Neutrophil (primary cell): ENCODE measurements around the gene IMPA2.

Source experiments
- H3K27ac ChIP-seq: fragments of 200-600 bp; sonication (generic); 2 replicates; pipeline ENCODE4 v1.5.1; 2016; ENCODE audit warnings: mild to moderate bottlenecking, moderate library complexity
- H3K27me3 ChIP-seq: fragments of 200-600 bp; sonication (generic); 2 replicates; pipeline ENCODE4 v1.6.0; 2016; ENCODE audit warnings: mild to moderate bottlenecking
- H3K36me3 ChIP-seq: fragments of 200-600 bp; sonication (generic); 2 replicates; pipeline ENCODE4 v1.5.1; 2017
- H3K4me1 ChIP-seq, 2 experiments: fragments of 200-600 bp in 1 of 2; sonication (generic) in 1 of 2; 1 replicate in 1 of 2; 2 replicates in 1 of 2; pipeline versions ENCODE4 v1.5.1 to v1.6.1; 2013 to 2016; ENCODE audit warnings: low read depth in 1 of 2, low read length in 1 of 2, mild to moderate bottlenecking in 1 of 2, moderate library complexity in 1 of 2; ENCODE audit not compliant: control insufficient read depth in 1 of 2, insufficient read depth in 1 of 2
- H3K4me3 ChIP-seq, 2 experiments: fragments of 200-600 bp in 1 of 2; sonication (generic) in 1 of 2; 1 replicate in 1 of 2; 2 replicates in 1 of 2; pipeline ENCODE4 v1.5.1; 2013 to 2016; ENCODE audit warnings: low read depth in 1 of 2, low read length in 1 of 2, mild to moderate bottlenecking in 1 of 2, moderate library complexity in 1 of 2
- H3K9me3 ChIP-seq: fragments of 200-600 bp; sonication (generic); 2 replicates; pipeline ENCODE4 v1.5.1; 2016
- TF ChIP-seq, protein P1 (sequence below): fragments of 200-600 bp; sonication (generic); IDR thresholded peaks from 2 replicates; pipeline ENCODE4 v1.5.1; 2016; ENCODE audit warnings: antibody characterized with exemption

Gene IMPA2

DNA sequence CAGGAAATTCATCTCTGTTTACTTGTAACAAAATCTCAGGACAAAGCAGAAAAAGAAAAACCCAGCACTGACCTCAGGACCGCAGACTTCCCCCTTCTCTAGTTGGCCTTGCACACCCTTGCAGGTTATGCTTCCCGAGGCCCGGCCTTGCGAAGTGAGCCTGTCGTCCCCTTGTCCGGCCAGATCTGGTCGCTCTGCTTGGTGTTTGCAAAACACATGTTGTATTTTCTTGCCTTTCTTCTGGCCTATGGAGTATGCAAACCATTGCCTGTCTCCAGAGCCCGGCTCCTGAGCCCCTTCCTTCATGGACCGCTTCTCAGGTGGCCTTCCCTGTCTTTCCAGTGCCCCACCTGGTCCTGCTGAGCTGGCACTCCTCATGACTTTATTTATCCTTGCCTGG, 4.8 kb downstream of the IMPA2 start:
- Histone ChIP-seq H3K9me3 (no peaks in the 10 kb centered on the region), H3K4me3 (peak overlapping the region in 1 of 2 experiments; percentile 39), H3K36me3 (peaks cover 9% of the 10 kb centered on the region), H3K27me3 (no peaks in the 10 kb centered on the region), H3K27ac (peak overlapping the region; percentile 83), H3K4me1 (peaks cover 63 to 74% of the 10 kb centered on the region in 2 experiments)
- TF ChIP-seq, protein P1, sequence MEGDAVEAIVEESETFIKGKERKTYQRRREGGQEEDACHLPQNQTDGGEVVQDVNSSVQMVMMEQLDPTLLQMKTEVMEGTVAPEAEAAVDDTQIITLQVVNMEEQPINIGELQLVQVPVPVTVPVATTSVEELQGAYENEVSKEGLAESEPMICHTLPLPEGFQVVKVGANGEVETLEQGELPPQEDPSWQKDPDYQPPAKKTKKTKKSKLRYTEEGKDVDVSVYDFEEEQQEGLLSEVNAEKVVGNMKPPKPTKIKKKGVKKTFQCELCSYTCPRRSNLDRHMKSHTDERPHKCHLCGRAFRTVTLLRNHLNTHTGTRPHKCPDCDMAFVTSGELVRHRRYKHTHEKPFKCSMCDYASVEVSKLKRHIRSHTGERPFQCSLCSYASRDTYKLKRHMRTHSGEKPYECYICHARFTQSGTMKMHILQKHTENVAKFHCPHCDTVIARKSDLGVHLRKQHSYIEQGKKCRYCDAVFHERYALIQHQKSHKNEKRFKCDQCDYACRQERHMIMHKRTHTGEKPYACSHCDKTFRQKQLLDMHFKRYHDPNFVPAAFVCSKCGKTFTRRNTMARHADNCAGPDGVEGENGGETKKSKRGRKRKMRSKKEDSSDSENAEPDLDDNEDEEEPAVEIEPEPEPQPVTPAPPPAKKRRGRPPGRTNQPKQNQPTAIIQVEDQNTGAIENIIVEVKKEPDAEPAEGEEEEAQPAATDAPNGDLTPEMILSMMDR, result no peak

DNA sequence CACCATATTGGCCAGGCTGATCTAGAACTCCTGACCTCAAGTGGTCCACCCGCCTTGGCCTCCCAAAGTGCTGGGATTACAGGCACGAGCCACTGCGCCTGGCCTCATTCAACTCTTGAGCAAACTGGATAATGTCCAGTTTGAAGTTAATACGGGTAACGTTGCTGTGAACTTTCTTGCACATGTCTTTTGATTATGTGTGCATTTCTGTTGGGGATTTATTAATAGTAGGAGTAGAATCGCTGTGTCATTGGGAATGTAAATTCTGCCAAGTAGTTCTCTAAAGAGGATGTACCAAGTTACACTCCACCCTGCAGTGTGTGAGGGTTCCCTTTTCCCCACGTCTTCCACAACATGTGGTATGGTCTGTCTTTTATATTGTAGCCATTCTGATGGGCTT, 6.2 kb downstream of the IMPA2 start:
- Histone ChIP-seq H3K36me3 (peaks cover 13% of the 10 kb centered on the region), H3K27ac (peak overlapping the region; percentile 74), H3K4me1 (peaks cover 56 to 64% of the 10 kb centered on the region in 2 experiments), H3K27me3 (no peaks in the 10 kb centered on the region), H3K4me3 (peak overlapping the region in 1 of 2 experiments; percentile 24), H3K9me3 (no peaks in the 10 kb centered on the region)
- TF ChIP-seq, protein P1, result no peak

DNA sequence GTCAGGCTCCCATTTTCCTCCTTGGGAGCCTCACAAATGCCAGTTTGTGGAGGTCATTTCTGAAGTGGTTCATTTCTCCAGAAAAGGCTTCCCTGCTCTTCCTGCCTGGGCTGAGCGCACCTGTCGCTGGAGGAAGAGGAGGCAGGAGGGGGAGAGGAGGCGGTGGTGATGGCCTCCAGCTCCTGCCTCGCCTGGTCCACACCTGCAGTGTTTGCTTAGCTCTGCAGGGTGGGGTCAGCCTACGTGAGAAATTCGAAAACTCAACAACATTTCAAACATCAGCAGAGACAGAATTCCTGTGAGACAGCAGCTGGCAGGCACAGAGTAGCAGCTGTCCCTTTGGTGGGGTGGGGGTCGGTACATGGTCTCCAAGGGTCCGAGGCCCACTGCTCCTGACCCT, 7.9 kb downstream of the IMPA2 start:
- no peaks in the 10 kb centered on the region for H3K9me3 ChIP-seq
- no peaks in the 10 kb centered on the region for H3K27me3 ChIP-seq
- H3K4me1 ChIP-seq, result peaks cover 40 to 48% of the 10 kb centered on the region in 2 experiments
- H3K36me3 ChIP-seq, result peaks cover 13% of the 10 kb centered on the region
- peak overlapping the region; percentile 6 for H3K27ac ChIP-seq
- TF ChIP-seq, protein P1, result no peak
- H3K4me3 ChIP-seq, result no peak overlapping the region

DNA sequence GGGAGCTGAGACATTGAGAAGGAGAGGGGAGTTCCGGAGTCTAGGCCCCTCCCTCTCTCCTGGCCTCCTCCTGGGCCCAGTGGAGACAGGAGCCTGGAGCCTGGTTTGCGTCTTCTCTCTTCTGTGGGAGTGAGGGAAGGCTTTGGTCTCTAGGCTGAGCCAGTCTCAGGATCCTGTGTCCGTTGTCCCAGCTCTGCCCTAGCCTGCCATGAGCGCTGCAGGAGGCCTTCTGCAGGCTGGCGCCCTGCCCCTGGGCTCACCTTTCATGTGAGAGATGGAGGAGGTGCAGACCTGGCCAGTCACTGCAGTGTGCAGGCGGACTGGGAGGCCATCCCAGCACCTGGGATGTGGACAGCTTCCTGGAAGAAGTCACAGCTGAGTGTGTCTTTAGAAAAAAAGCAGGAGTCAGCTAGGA, 8.7 kb downstream of the IMPA2 start:
- Histone ChIP-seq H3K27me3 (no peaks in the 10 kb centered on the region), H3K4me3 (no peak overlapping the region), H3K9me3 (no peaks in the 10 kb centered on the region), H3K27ac (no peak overlapping the region), H3K36me3 (peaks cover 17% of the 10 kb centered on the region), H3K4me1 (peaks cover 46 to 53% of the 10 kb centered on the region in 2 experiments)
- TF ChIP-seq, protein P1, result no peak

DNA sequence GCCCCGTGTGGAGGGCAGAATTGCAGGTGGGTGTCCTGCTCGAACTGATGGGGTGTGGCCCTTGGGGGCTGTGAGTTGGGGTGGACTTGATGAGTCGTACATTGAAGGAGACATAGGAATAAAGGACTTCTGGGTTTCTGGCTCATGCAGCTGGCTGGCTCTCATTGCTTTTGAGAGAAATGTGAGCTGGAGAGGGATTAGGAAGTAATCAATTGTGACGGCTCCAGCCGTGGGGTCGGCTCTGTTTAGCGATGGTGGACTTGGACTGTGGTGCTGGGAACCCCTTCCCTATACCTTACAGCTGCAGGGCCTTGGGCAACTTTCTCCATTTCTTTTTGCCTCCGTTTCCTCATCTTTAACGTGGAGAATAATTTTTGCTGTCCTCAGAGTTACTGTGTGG, 9.2 kb downstream of the IMPA2 start:
- H3K9me3 ChIP-seq, result no peaks in the 10 kb centered on the region

More for the DNA sequence above, 9.2 kb downstream of the IMPA2 start:
- H3K27me3 ChIP-seq, result no peaks in the 10 kb centered on the region
- TF ChIP-seq, protein P1, result no peak
- H3K27ac ChIP-seq, result peak overlapping the region; percentile 25
- H3K4me3 ChIP-seq, result no peak overlapping the region
- peaks cover 46 to 54% of the 10 kb centered on the region in 2 experiments for H3K4me1 ChIP-seq
- peaks cover 17% of the 10 kb centered on the region for H3K36me3 ChIP-seq
